Body of pancreas (tissue), 4 donors: ENCODE results near the gene SUDS3. TPM values are rescaled to one million over a fixed set of nuclear protein-coding genes. Genes with fewer than 3 reads are reported as not detected.
A peak's percentile ranks its signal among the peaks of the same experiment; 100 is the strongest.

Experiments used
- ATAC-seq: fragments of 150-250 bp; one replicate; pipeline ENCODE4 v1.9.1; 2016
- DNase-seq, 4 donors: peaks; one replicate each; pipeline ENCODE4 v3.0.0-alpha.2; 2019
- H3K27ac ChIP-seq, 4 donors: fragments of 200-600 bp; sonication (generic); 1 replicate in 3 of 4; 2 replicates in 1 of 4; pipeline versions ENCODE4 v1.5.1 to v1.6.1; 2016 to 2019; ENCODE audit warnings: mild to moderate bottlenecking in 1 of 4, mixed read lengths in 1 of 4, moderate library complexity in 1 of 4
- H3K27me3 ChIP-seq, 2 donors: fragments of 200-600 bp; sonication (generic); one replicate each; pipeline ENCODE4 v1.6.0; 2016; ENCODE audit warnings: mild to moderate bottlenecking in 1 of 2
- H3K36me3 ChIP-seq, 2 donors: fragments of 200-600 bp; sonication (generic); replicated peaks in 1 of 2; 2 replicates each; pipeline ENCODE4 v1.5.1; 2016; ENCODE audit warnings: low read depth in 2 of 2; ENCODE audit not compliant: insufficient read depth in 1 of 2
- H3K4me1 ChIP-seq: fragments of 200-600 bp; sonication (generic); one replicate; pipeline ENCODE4 v1.6.0; 2016
- H3K4me3 ChIP-seq, 2 donors: fragments of 200-600 bp; sonication (generic); 1 replicate in 1 of 2; 2 replicates in 1 of 2; pipeline ENCODE4 v1.5.1; 2016 to 2019
- H3K9me3 ChIP-seq, 3 donors: fragments of 200-600 bp; sonication (generic); 1 replicate in 2 of 3; 2 replicates in 1 of 3; pipeline ENCODE4 v1.5.1; 2016
- CTCF ChIP-seq, 7 experiments: fragments of 450-650 bp in 4 of 7; fragments of 200-600 bp in 3 of 7; sonication (generic) in 3 of 7; IDR thresholded peaks; one replicate each; pipeline ENCODE4 v1.5.1; 2016 to 2019; ENCODE audit warnings: antibody characterized with exemption in 7 of 7
- POLR2A ChIP-seq, 3 donors: fragments of 450-650 bp; IDR thresholded peaks; one replicate each; pipeline ENCODE4 v1.6.1; 2016; ENCODE audit warnings: antibody characterized with exemption in 3 of 3, mild to moderate bottlenecking in 2 of 3
- WGBS, 2 donors: methylation state at CpG; one replicate each; pipeline ENCODE4 v1.1.5; 2017; 5-methylcytosine and 5-hydroxymethylcytosine counted together
- intact Hi-C: fragments of 100-400 bp; cut with DNase I; formaldehyde crosslinking; loops from one replicate; pipeline ENCODE4 v1.15.1; 2023
- total RNA-seq, 2 donors: library from RNA; depleted of rRNA; stranded (reverse); fragments of >200 nt; gene quantifications; one replicate each; pipeline ENCODE4 v1.1.0, GENCODE V29; 2016

The SUDS3 gene
- total RNA-seq, 2 donors from 2014 or later, result 30.3 to 35.5 TPM

DNA sequence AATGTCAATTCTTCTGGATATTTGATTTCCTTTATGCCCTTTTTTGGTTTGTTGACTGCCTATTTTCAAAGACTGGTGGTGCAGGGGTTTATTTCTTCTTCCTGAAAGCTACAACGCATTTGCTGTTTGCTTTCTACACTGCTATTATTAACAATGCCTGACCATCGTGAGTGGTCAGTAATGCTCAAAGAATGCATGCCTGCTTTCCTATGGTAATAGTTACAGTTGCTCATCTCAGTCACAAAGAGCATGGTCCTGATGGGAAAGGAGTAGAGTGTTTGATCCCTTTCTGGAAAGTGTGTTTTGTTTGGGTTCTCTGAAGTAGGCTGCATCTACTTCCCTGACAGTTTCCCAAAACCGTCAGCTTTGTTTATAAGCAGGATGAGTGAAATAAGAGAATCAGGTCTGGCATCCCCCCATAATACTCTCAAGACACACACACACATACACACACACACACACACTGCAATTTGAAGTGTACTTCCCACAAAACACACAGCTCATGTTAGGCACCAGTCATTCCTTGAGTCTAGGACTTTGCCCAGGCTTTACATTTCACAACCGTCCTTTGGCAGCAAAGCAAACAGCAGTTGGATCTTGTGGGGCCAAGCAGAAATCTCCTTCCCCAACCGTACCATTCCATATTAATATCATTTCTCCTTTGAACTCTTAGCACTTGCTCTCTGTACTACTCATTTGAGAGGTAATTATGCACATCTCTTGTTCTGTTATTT is 56.6 kb downstream of the SUDS3 start:
- H3K4me1 ChIP-seq, result no peaks in the 10 kb centered on the region
- TF ChIP-seq POLR2A (IDR thresholded peaks at IDR 0.05), result no peak
- no peak for ATAC-seq
- 60 to 62% methylated on average over 5 of the region's 5 CpGs for WGBS, 2 donors
- intact Hi-C loops, result no loop called here
- H3K9me3 ChIP-seq, result no peaks in the 10 kb centered on the region
- no peak overlapping the region for H3K27ac ChIP-seq
- no peaks in the 10 kb centered on the region for H3K27me3 ChIP-seq
- H3K36me3 ChIP-seq, result no peaks in the 10 kb centered on the region
- no peak for DNase-seq
- no peak overlapping the region for H3K4me3 ChIP-seq

GRCh38 chr12:118436002-118436730 is 59.8 kb downstream of the SUDS3 start:
- TF ChIP-seq POLR2A (IDR thresholded peaks at IDR 0.05) (no peak), CTCF (IDR thresholded peaks at IDR 0.05) (peak in 5 of 7 experiments; percentile 11 to 31 (median 22))
- DNase-seq, result peak in 1 of 4 donors; percentile 13
- no peak for ATAC-seq
- Histone ChIP-seq H3K4me1 (no peaks in the 10 kb centered on the region), H3K36me3 (no peaks in the 10 kb centered on the region), H3K9me3 (no peaks in the 10 kb centered on the region), H3K4me3 (no peak overlapping the region), H3K27me3 (no peaks in the 10 kb centered on the region), H3K27ac (no peak overlapping the region)
- intact Hi-C loops, result no loop called here
- WGBS, 2 donors, result 55 to 70% methylated on average over 10 of the region's 10 CpGs

DNA sequence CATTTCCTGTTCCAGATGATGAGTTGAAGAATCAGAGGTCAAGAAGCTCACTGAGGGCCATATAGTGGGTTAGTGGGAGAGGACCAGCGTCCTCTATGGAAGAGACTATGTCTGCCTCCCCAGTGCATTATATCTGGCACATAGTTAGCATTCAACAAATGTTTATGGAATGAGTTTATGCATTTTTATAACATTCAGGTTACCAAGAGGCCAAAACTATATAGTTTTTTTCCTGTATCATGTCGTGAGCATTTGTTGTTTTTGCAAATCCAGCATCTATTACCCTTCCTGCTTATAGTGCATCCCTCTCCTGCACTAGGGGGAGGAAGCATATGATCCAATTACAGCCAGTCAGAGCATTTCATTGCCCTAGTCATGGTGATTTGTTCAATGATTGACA is 60.6 kb downstream of the SUDS3 start:
- no peaks in the 10 kb centered on the region for H3K4me1 ChIP-seq
- WGBS, 2 donors, result 43 to 53% methylated on average over 2 of the region's 2 CpGs
- no peak overlapping the region for H3K27ac ChIP-seq
- H3K9me3 ChIP-seq, result no peaks in the 10 kb centered on the region
- intact Hi-C loops, result no loop called here
- TF ChIP-seq CTCF (IDR thresholded peaks at IDR 0.05) (no peak), POLR2A (IDR thresholded peaks at IDR 0.05) (no peak)
- DNase-seq (no peak), ATAC-seq (no peak)
- no peaks in the 10 kb centered on the region for H3K27me3 ChIP-seq
- H3K4me3 ChIP-seq, result no peak overlapping the region
- no peaks in the 10 kb centered on the region for H3K36me3 ChIP-seq

GRCh38 chr12:118439068-118439467 is 62.7 kb downstream of the SUDS3 start:
- ATAC-seq (no peak), DNase-seq (no peak)
- no peaks in the 10 kb centered on the region for H3K36me3 ChIP-seq
- no peaks in the 10 kb centered on the region for H3K4me1 ChIP-seq
- no peak overlapping the region for H3K27ac ChIP-seq
- H3K4me3 ChIP-seq, result no peak overlapping the region
- H3K27me3 ChIP-seq, result no peaks in the 10 kb centered on the region
- H3K9me3 ChIP-seq, result no peaks in the 10 kb centered on the region
- intact Hi-C loops, result no loop called here
- 75 to 80% methylated on average over 3 of the region's 3 CpGs for WGBS, 2 donors
- no peak for TF ChIP-seq CTCF (IDR thresholded peaks at IDR 0.05)
- TF ChIP-seq POLR2A (IDR thresholded peaks at IDR 0.05), result no peak

- no peaks in the 10 kb centered on the region for H3K27me3 ChIP-seq
- H3K4me1 ChIP-seq, result no peaks in the 10 kb centered on the region
- DNase-seq (no peak), ATAC-seq (no peak)
- intact Hi-C loops, result no loop called here
- H3K27ac ChIP-seq, result no peak overlapping the region
- no peak overlapping the region for H3K4me3 ChIP-seq
- TF ChIP-seq POLR2A (IDR thresholded peaks at IDR 0.05) (no peak), CTCF (IDR thresholded peaks at IDR 0.05) (no peak)
- 20 to 43% methylated on average over 4 of the region's 4 CpGs for WGBS, 2 donors
- no peaks in the 10 kb centered on the region for H3K36me3 ChIP-seq
- no peaks in the 10 kb centered on the region for H3K9me3 ChIP-seq
Measured at GRCh38 chr12:118446247-118446646, 69.9 kb downstream of the SUDS3 start.
